NB4 (cell line): Measurements from ENCODE around the gene GLP1R.

Experiments used
- CTCF ChIP-seq: IDR thresholded peaks from one replicate; pipeline ENCODE4 v1.5.1; 2012; ENCODE audit warnings: low read depth, low read length
- MYC ChIP-seq: IDR thresholded peaks from 2 replicates; pipeline ENCODE4 v1.6.1; 2011; ENCODE audit warnings: low read depth, low read length
- POLR2A ChIP-seq: IDR thresholded peaks from 2 replicates; pipeline ENCODE4 v1.6.1; 2011; ENCODE audit warnings: mild to moderate bottlenecking; ENCODE audit not compliant: insufficient read length; ENCODE audit errors: extremely low read depth

GRCh38 chr6:39016839-39017546 lies 31.6 kb upstream of the GLP1R start:
- TF ChIP-seq CTCF (no peak), POLR2A (no peak), MYC (no peak)
